ENCODE measurements around the gene OR51B6.
"Not testable (repeated sequence)": the region's sequence is repeated elsewhere in the genome, so short reads cannot be mapped to it uniquely, and the experiment has no call there.

OR51B6 gene, protein sequence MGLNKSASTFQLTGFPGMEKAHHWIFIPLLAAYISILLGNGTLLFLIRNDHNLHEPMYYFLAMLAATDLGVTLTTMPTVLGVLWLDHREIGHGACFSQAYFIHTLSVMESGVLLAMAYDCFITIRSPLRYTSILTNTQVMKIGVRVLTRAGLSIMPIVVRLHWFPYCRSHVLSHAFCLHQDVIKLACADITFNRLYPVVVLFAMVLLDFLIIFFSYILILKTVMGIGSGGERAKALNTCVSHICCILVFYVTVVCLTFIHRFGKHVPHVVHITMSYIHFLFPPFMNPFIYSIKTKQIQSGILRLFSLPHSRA

DNA sequence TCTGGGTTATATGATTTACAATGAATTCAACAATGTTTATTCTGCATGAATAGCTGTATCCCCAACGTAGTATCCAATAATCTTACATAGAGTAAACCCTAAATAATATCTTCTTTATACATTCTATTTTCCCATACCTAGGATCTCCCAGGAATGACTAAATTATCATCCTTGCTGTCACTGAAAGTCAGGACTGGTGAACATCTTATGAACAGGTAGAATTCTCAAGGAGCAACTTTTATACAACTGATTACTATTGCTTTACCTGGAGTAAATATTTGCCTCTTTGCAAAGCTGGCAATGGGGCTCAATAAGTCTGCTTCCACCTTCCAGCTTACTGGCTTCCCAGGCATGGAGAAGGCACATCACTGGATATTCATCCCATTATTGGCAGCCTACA, at the start of gene OR51B6:
OR51B6 (plus strand) TSS at position 301 of the 400 bp plus-strand sequence; CDS start at position 301, 0 bp downstream.
- no peak for DNase-seq (ENCODE audit: low read depth in 2 of 2)

DNA sequence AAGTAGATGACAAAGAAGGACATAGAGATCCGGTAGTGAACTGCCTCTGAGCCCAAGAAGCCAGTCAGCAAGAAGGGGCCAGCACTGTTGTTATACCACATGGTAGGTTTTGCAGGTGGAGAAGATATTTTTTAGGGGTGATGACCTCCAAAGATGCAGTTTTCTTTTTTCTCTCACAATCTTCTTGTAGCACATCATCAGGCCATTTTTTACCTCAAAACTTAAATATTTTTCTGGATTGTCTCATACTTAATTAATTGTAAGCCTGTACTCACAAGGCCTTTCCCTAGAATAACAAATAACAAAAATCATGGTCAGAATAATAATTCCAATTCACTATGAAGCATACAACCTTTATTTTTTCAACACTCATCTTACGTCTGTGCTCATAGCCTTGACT, 49.5 kb upstream of the OR51B6 start, which contains the start of gene OR51B4:
OR51B4 (minus strand) TSS at position 101 of the 400 bp plus-strand sequence; CDS start at position 101, 0 bp downstream.
- no peak for DNase-seq (ENCODE audit: low read depth in 2 of 2)

DNA sequence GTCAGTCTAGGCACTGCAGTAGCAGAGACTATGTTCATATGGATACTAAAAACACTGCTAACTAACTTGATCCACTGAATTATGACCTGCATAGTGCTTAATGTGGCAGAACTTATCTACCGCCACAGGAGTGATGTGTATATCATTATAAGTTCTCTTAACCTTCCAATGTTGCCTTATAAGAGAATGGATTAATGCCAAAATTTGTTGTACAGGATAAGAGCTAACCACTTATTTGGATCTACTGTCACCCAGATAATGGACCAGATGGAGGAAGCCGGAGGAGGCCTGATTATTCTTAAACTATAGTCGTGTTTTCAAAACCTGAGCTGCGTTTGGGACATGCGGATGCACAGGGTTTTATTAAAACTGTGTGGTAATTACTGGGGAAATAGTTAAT, 47.7 kb upstream of the OR51B6 start:
- DNase-seq (ENCODE audit: low read depth in 2 of 2): no peak

- DNase-seq (ENCODE audit: low read depth in 2 of 2): no peak
Observed at GRCh38 chr11:5304046-5304445, 47.3 kb upstream of the OR51B6 start.

DNA sequence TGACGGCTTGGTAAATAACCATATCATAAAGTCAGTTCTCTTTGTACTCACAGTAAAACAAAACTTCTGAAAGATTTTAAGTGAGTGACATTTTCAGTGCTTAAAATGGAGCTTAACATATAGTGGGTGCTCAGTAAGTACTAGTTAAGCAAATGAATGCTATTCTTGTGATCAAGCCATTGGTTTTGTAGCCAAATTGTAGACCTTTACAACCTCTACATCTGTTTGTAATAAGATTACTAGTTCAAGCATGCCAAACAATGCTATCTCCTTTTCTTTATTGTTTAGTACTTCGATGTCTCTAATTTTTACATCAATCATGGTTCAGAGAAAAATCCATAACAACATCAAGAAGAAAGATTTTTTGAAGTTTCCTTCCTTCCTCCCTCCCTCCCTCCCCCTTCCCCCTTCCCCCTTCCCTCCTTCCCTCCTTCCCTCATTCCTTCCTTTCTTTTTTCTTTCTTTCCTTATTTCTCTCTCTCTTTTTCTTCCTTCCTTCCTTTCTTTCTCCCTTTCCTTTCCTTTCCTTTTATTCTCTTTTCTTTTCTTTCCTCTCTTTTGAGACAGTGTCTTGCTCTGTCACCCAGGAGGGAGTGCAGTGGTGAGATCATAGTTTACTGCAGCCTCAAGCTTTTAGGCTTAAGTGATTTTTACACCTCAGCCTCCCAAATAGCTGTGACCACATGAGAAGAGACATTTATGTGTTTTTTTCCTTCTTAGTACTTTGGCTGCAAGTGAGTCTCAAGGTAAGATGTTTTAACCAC, 43.9 kb upstream of the OR51B6 start:
- DNase-seq (ENCODE audit: low read depth in 2 of 2): no peak

GRCh38 chr11:5310423-5310822, 40.9 kb upstream of the OR51B6 start:
- no peak for DNase-seq (ENCODE audit: low read depth in 2 of 2)

DNA sequence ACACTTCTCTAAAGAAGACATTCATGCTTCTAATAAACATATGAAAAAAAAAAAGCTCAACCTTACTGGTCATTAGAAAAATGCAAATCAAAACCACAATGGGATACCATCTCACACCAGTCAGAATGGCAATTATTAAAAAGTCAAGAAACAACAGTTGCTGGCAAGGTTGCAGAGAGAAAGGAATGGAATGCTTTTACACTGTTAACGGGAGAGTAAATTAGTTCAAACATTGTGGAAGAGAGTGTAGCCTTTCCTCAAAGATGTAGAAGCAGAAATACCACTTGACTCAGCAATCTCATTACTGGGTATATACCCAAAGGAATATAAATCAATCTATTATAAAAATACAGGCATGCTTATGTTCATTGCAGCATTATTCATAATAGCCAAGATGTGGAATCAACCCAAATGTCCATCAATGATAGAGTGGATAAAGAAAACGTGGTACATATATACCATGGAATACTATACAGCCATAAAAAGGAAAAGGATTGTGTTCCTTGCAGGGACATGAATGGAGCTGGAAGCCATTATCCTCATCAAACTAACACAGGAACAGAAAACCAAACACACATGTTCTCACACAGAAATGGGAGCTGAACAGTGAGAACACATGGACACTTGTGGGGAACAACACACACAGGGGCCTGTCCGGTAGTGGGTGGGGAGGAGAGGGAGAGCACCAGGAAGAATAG, 37.8 kb upstream of the OR51B6 start:
- DNase-seq (ENCODE audit: low read depth in 2 of 2): not testable (repeated sequence)

- no peak for DNase-seq (ENCODE audit: low read depth in 2 of 2)
Observed at GRCh38 chr11:5317292-5317691, 34.0 kb upstream of the OR51B6 start.

DNA sequence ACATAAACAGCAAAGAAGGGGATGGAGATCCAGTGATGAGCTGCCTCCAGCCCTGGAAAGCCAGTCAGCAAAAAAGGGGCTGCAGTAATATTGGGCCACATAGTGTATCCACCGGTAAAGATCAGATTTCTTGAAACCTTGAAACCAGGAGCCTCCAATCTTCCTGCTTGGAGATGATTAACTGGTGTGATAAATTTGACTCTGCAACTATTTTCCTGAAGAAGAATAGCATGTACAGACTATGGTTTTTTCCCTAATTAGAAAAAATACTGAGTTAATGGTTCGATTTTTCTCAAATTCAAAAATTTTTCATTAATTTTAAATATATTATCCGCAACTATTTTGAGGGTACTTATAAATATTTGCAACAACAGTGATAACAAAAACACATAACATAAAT, 27.1 kb upstream of the OR51B6 start, which contains the start of gene OR51B2:
OR51B2 (minus strand) TSS at position 101 of the 400 bp plus-strand sequence; CDS start at position 101, 0 bp downstream.
- no peak for DNase-seq (ENCODE audit: low read depth in 2 of 2)

GRCh38 chr11:5335170-5335569, 16.1 kb upstream of the OR51B6 start:
- no peak for DNase-seq (ENCODE audit: low read depth in 2 of 2)

GRCh38 chr11:5336331-5336730, 15.0 kb upstream of the OR51B6 start:
- DNase-seq (ENCODE audit: low read depth in 2 of 2): no peak

GRCh38 chr11:5337253-5337652, 14.1 kb upstream of the OR51B6 start:
- DNase-seq (ENCODE audit: low read depth in 2 of 2): not testable (repeated sequence)

DNA sequence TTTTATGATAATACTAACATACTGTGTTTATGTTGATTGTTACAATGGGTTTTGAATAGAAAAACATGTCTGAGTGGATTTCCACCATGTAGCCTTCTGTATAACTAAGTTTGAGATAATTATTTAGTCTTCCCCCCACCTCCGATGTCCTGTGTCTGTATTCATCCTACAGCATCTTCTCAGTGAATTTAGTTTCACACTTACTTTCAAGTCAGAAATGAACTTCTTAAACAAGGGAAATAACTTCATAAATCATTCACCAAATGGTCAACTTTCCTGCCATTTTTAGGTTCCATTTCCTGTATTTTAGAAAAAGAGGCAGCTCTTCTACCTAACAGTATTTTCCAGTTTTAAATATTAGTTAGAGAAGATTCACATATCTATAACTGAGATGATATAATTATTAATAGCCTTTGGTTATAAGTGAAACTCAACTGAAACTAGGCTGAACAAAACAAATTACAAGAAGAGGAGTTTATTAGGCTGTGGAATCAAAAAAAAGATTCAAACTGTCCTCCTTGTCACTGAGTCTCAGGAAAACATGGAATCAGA, 11.5 kb upstream of the OR51B6 start:
- DNase-seq (ENCODE audit: low read depth in 2 of 2): no peak

GRCh38 chr11:5343474-5344335, 7.6 kb upstream of the OR51B6 start, which contains the start of gene OR51B5:
OR51B5 (minus strand) TSS chr11:5343524; CDS start chr11:5343524, 0 bp downstream.
- DNase-seq (ENCODE audit: low read depth in 2 of 2): no peak

DNA sequence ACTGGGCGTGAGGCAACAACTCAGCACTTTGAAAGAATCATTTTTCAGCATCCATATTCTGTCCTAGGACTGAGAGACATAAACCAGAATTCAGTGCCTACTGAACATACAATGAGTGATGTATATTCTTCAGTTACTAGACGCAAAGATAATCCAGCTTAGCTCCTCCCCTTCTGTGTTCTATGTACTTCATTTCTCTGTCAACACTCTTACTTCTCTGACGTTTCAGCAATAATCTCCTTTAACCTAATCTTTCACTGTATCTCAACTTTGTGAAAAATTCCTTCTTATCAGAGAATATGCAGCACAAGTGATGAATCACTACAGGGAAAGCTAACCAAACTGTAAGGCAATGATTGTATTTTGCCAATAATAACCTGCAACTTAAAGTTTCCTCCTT, 5.5 kb upstream of the OR51B6 start:
- DNase-seq (ENCODE audit: low read depth in 2 of 2): no peak

DNA sequence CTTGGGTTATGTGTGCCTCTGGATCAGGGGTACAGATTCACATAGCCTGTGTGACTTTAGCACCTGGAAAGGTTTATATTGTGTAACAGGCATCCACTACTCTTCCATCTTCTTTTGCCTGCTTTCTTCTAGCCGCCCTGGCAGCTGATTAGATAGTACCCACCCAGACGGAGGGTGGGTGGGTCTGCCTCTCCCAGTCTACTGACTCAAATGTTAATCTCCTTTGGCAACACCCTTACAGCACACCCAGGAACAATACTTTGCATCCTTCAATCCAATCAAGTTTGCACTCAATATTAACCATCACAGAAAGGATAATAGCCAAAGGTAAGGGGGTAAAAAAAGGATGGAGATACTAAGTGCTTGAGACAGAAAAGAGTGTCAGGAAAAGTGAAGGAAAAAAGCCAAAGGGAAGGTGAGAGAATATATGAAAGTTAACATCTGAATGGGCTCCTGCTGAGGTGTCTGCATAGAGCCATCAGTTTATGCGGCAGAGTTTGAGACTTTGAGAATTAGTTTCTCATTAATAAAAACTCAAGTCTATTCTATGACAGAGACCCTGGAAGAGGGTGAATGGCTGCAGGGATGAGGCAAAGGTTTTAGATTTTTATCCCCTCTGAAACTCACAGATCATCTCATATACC, 2.6 kb upstream of the OR51B6 start:
- DNase-seq (ENCODE audit: low read depth in 2 of 2): no peak

DNA sequence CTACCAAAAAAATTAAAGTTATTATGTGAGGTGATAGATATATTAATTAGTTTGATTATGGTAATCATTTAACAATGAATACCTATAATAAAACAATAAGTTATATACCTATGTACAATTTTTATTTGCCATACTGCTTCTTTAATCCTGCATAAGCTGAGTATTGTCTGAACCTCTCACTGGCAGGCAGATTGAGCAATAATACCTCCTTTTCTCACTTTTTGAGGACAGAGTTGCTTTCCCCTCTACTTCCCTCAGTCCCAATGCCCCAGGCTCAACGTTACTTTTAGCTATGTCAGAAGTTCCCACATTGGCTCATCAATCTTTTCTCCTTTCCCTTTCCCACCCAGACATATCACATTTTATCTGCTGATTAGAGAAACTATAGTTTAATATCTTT, 1.8 kb upstream of the OR51B6 start:
- no peak for DNase-seq (ENCODE audit: low read depth in 2 of 2)

DNA sequence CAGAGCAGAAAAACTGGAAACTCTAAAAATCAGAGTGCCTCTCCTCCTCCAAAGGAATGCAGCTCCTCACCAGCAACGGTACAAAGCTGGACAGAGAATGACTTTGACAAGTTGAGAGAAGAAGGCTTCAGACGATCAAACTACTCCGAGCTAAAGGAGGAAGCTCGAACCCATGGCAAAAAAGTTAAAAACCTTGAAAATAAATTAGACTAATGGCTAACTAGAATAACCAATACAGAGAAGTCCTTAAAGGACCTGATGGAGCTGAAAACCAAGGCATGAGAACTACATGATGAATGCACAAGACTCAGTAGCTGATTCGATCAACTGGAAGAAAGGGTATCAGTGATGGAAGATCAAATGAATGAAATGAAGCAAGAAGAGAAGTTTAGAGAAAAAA, 4.7 kb downstream of the OR51B6 start:
- DNase-seq (ENCODE audit: low read depth in 2 of 2): not testable (repeated sequence)

DNA sequence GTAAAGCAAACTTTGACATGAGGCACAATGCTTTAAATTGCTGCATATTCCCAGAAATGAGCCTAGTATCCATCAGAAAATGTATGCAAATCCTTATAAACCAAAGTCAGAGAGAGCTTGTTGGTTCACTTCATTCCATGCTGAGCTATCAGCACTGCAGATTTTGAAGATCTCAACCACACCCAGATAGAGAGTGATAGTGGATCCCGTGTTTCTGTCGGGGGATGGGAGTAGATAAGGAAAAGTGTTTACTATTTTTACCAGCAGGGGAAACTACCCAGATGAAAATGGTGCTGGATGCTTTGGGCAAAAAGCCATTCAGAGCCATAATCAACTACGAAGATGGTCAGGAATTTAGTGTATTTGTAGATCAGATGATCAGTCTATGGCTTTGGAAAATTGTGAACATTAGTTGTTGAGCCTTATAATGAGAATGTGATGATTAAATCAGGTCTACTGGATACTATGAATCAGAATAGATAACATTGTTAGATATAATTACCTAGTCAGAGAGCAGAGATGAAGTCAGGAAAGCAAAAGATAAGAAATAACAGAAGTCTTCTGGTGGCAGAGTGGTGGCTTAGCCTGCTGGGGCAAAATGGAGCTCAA, 10.8 kb downstream of the OR51B6 start:
- no peak for DNase-seq (ENCODE audit: low read depth in 2 of 2)

DNA sequence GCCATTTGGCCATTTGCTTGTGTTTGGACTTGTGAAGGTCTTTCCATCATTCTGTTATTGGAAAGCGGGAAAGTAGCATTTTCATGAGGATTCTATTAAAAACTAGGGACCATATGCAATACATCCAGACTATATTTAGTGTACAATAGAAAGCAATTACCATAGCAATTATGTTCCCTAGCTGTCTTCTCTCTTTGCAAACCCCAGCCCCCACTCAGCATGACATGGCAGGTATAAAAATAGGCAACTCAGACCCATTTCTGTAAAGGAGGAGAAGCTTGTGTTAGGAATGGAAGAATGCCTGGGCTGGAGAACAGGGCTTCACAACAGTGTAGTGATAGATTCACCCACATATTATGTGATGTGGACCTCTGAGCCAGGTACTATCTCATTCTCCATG, 12.4 kb downstream of the OR51B6 start:
- no peak for DNase-seq (ENCODE audit: low read depth in 2 of 2)

Measured in stimulated activated CD4-positive, alpha-beta T cell treated with anti-CD3 and anti-CD28 coated beads, Interleukin-12 subunit alpha, Interleukin-12 subunit beta, amount 100 ng/mL, for 24 hours (primary cell).